Measurements from ENCODE around the gene LEF1.
A peak's percentile ranks its signal among the peaks of the same experiment; 100 is the strongest.
"Not testable (repeated sequence)": the region's sequence is repeated elsewhere in the genome, so short reads cannot be mapped to it uniquely, and the experiment has no call there.

Gene LEF1

DNA sequence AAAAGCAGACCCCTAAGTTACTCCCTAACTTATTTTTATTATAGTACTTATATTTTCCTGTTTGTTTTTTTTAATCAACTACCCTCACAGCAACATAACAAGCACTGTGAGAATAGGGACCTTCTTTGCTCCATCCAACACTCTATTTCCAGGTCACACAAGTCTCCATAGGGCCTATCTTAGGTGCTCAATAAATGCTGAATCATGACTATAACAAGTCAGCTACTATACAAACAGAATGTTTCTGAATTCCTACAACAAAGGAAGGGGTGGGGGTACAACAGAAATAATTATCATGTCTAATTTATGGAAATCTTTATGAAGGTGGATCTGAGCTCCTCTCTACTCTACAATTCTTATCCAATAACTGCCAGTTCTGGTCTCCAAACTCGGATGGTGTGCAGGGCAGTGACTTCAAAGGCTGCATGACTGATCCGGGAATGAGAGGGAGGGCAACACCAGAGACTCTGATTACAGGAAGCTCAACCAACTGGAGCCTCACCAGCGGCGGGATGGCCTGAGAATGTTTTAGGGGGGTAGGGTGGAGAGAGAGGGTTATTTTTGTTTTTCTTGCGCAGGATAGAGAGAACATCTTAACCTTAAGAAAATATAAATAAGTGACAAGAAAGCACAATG is 107.9 kb downstream of the LEF1 start:
- DNase-seq (ENCODE audit: low spot score), result no peak

DNA sequence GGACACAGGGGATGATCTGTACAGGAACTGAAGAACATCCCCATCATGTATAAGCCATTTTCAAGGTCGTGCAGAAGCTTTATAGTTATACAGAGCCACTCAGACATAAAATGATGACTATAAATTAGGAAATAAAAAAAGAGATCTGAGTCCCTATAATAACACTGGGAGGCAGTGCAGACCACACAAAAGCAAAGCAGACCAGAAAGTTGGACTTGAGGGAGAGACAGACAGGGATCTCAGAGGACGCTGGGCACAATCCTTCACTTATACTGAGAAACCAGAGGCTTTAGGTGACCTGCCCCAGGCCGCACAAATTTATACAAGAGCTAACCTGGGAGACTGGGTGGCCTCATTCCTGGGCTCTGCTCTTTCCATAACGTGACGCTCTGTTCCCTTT is 108.6 kb downstream of the LEF1 start:
- DNase-seq (ENCODE audit: low spot score), result peak; percentile 20

DNA sequence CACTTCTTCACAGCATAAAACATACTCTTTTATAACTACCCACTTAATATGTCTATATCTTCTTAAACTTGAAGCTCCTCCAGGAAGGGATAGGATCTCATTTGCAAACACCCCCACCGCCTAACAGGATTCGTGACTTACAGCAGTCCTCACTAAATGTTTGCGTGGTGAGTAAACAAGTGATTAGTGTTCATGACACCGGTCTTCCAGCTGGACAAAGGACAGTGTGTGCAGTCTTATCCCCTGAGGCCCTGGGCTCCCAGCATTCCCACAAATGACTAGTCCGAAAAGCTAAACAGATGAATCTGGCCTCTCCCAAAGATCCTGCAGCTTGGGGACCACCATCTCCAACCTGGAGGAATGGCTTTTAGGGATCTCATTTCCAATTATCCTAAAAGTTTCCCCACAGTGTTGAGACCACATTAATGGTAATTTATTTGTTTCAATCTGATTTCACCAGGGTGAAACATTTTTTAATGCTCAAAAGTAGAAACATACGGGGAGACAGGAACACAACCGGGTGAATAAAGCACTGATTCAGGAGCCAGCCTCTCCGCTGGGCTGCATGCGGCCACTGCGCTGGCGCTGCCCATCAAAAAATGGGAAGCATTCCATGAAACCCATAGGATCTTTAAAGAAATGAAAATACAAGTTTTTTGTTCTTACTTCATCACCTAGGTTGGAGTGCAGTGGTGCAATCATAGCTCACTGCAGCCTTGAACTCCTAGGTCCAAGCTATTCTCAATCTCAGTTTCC is 109.9 kb downstream of the LEF1 start:
- peak; percentile 58 for DNase-seq (ENCODE audit: low spot score)

DNA sequence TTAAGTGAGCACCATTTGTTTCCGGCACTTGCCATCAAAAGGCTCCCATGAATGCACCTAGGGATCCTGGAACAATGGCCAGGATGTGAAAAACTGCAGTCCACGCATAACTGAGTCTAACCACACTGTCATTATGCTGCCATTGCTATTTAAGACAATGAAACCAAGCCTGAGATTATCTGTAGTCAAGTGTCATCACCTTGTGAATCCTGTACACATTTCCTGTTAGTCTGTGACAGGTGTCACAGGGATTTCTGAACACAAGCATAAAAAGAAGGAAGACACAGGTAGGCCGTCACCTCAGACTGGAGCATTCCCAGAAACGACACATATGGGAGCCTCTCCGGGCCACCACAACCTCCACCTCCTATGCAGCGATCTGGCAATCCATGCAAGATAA is 112.3 kb downstream of the LEF1 start:
- DNase-seq (ENCODE audit: low spot score), result no peak

DNA sequence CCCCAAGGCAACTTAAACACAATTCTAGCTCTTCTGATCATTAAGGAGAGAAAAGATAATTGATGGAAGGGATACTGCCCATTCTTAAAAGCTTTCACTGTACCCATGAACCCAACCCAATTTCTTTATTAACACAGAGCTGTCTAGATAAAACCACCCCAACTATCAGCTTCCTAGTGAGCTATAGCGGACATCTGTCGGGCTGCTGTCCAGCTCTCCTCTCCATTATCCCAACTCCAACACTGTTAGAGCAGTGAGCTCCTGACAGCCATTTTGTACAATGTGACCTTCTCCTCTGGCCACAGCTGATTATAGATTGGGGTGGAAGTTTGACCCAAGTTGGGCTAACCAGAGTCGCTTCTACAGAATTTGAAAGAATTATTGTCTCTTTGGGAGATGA is 112.9 kb downstream of the LEF1 start:
- DNase-seq (ENCODE audit: low spot score), result no peak

DNA sequence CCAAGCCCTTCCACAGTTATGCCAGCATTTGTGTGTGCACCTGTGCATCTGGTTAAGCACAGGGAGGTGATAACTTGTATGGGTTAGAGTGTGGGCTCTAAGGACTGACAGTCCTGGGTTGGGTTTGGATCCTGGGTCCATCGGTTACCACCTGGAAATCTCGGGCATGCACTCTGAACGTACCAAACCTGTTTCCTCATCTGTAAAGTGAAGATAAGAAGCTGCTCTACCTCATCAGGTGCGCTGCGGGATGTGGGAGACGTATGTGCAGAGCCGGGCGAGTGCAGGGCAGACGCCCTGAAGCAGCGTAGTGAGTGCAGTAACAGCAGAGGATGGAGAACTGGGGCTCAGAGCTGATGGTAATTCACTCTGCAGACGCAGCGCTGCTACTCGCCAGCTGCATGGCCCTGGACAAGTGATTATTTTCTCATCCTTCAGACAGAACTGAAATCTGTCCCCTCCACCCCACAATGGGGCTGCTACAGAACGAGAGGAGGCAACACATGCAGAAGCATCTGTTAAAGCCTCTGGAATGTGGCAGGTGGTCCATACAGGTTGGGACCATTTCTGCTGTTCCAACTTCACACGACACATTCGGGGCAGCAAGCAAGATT is 114.6 kb downstream of the LEF1 start:
- DNase-seq (ENCODE audit: low spot score), result no peak

DNA sequence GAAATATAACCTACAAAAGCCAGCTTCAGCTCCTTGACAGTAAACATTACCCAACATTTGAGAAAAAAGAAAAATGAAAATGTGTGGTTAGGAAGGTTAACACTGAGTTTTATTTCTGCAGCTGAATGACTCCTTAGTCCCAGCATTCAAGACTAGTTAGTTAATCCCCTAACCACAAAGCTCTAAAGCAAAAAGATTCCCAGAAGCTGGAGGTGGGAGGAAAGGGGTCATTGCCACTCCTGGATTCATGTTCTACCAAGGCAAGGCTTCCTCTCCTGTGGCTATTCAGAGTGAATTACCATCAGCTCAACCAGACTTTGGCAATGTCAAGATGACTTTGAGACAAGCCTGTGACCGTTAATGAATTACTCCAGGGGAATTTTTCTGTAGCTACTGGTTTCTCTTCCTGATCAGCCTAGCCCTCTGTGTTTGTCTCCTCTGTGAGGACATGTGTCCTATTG is 115.5 kb downstream of the LEF1 start:
- no peak for DNase-seq (ENCODE audit: low spot score)

DNA sequence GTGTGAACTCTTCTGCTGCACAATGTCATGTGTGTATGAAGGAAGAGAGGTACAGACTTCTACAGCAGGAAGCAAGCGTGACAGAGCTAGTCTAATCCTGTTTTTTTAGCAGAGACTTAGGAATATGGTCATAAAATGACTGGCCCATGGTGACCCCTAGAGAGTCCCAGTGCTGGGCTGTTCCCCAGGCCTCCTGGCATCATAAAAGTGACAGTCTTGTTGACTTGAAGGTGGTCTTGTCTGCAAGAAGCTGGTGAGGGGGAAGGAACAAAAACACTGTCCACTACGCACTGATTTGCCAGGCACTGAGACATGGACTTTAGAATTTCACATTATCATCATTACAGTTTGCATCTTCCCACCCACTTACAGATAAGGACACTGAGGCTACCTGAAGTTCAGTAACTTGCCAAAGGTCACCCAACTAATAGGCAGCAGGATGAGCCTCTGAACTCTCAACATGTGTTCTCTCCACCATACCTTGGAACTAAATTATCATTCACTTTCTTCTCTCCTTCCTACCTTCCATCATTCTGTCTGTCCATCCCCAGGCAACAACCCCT is 116.1 kb downstream of the LEF1 start:
- DNase-seq (ENCODE audit: low spot score), result no peak

DNA sequence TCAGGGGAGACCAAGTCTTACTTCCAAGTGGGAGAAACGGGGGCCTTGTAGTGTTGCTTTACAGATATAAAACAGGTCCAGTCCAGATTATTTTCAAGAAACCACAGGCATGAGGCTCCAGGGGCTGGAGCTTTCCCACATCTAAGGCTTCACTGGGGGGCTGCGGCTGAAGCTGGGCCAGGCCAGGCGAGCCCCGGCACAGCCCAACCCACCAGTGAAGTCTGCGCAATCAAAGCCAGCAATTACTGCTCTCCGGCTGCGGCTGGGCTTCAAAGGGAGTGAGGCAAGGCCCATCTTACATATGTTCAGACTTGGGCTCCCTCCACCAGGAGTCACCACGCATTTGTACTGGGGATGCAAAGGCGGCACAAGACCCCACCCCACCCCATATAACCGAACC is 117.4 kb downstream of the LEF1 start:
- DNase-seq (ENCODE audit: low spot score), result no peak

DNA sequence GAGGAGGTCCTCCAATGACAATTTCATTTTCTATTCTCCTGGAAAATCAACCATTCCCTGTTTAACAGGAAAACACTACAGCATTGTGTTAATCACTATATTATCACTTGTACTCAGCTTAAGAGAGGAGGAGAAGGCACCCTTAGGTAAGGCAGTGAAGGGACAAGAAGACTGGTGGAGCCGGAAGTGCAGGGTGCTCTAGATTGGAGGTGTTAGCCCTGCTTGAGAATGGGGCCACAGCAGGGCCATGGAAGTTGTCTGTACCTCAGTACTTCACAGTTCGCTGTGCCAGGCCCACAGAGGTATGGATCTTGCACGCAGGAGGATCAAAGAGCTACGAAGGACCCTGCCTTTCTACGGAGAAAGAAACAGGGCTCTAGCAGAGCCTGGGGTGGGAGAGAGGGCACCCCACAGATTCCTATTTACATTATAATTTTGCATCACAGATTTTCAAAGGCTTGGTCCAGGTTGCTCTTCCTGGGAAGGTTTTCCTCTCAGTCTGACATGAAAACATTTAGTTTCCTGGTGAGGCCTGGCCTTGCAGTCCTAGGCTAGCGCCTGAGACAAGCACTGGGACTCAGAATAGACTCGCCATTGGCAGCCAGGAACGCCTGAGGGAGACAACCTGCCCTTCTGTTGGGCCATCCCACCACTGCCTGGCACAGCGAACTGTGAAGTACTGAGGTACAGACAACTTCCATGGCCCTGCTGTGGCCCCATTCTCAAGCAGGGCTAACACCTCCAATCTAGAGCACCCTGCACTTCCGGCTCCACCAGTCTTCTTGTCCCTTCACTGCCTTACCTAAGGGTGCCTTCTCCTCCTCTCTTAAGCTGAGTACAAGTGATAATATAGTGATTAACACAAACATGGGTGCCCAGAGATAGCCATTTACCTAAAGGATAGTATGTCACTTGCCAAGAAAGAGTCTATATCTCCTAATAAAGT is 118.3 kb downstream of the LEF1 start:
- not testable (repeated sequence) for DNase-seq (ENCODE audit: low spot score)

DNA sequence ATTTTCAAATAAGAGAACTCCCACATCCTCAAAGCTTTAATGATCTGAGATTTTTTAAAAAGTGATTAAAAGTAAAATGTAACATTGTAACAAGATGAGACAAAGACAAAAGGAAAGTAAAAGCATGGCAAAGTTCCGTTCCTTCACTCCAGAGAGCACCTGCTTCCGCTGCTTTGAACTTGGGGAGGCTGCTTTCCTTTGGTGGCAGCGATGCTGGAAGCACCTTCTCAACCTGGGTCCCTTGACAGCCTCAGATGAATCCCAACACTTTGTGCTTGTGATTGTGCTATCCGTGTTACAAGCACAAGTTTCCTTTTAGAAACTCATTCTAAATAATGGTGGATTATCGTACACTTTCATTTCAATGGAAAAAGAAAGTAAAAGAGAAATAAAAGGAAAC is 119.3 kb downstream of the LEF1 start:
- no peak for DNase-seq (ENCODE audit: low spot score)

DNA sequence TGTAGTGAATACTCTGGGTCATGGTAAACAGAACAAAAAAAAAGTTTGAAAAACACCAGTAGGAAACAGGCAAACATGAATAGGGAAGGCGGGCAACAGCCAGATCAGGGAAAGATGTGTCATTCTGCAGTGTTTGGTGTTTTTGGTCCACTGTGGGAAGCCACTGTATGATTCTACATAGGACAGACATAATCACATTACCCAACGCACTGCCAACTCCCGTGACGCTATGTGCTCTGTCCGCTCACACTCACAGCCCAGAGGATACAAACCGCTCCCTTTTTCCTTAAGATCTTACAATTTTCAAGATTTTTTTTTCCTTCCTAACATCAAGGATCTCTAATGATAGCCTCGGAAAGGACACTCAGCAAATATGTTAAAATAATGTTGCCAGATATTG is 119.7 kb downstream of the LEF1 start:
- DNase-seq (ENCODE audit: low spot score), result no peak

DNA sequence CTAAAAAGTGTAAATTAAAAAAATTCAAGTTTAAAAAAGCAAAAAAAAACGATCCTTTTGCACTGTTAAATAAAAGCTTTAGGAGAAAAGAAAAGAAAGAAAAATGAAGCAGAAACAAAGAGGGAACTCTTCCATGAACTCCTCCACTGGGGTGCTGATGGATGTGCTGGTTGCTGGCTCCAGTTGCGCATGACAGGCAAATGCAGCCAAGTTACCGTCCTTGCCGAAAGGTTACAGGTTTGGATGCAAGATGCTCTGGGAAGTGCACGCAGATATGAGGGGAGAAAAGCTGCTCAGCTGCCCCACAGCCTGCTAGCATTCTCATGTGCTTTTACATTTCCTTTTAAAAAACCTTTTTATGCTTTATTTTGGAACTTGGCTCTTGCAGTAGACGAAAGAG is 120.6 kb downstream of the LEF1 start:
- no peak for DNase-seq (ENCODE audit: low spot score)

DNA sequence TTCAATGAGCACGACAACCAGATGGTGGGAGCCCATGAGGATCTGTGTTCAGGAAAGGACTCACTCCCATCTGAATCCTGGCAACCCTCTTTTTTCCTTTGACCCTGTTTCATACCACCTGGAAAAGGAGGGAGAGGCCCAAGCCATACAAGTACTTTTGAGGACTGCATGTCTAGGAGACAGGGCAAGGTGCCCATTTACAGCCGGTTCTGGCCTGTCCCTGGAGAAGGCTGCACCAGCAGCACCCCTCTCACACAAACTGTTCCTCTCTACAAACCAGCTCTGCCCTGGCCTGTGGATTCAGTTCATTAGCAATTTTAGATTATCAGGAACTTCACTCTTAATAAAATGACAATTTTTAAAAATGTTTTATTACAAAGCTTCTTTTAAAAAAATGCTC is 121.5 kb downstream of the LEF1 start:
- DNase-seq (ENCODE audit: low spot score), result no peak

DNA sequence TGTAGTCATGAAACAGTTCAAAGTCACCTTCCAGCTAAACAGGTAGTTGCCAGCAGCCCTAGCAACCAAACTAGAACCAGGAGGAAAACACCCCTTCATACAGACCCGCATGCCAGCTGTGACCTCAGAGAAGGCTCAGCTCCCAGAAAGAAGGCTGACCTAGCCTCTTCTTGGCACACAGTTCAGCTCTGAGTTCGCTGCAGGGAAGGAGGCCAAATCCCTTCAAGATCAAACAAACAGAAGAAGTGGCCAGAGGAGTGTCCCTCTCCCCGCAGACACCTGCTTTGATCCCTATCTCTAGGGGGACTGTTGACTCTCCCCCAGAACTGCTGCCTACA is 123.1 kb downstream of the LEF1 start:
- DNase-seq (ENCODE audit: low spot score), result no peak

DNA sequence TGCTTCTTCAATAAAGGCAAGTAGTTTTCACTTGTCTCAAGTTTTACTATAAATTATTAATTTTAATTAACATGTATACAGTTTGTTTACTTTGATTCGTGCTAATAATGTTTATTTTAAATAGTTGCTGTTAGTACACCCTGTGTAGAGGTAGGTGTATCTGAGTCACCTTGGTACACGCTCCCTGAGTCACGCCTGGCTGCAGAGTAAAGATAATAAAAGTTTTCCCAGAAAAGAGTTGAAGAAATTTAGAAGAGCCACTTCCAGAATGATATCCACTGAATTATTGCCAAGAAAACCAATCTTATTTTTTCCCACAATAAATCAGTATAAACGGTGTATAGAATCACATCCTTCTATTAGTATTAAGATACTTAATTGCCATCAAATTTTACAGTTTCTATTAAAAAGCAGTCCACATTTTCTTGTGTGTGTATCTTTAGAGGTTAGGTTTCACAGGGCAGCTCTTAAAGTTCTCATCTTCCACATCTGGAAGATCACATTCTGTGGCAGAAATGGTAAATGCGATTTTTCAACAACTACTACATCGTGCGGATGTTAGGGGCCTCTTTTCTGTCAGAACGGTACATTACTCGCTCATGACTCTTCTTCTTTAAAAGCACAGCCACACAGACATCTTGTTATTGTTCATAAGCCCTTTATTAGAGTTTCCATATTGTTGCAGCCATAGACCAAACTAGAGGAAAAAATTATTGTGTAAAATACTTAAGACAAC is 123.6 kb downstream of the LEF1 start:
- no peak for DNase-seq (ENCODE audit: low spot score)

DNA sequence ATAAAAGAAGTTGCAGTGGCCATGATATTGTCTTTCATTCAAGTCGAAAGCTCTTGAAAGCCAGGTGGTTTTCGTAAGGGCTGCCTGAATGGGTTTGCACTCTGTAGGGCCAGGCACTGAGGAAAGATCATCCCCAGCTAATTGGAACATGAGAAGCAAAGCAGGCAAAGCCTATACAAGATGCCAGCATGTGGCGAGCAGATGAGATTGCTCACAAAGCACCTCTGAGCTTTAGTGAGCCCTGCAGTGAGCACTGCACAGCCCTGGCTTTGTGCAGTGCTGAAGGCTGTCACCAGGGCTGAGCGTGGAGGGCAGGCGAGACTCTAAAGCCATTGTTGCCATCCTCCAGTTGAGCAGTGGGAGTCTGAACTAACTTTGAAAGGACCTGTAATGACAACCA is 125.2 kb downstream of the LEF1 start:
- DNase-seq (ENCODE audit: low spot score), result no peak

DNA sequence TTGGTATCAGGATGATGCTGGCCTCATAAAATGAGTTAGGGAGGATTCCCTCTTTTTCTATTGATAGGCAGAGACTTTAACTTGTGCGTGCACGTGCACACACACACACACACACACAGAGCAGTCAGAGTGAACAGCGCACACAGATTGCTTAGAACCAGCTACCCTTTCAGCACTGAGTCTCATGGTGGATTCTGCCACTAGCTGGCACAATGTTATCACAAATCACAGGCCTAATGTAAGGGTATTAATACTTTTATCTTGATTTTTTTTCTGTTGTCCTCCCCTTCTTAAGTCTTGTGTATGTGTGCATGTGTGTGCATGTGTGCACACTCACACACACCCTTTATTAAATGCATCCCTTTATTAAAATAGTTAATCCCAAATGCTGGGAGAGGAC is 125.8 kb downstream of the LEF1 start:
- DNase-seq (ENCODE audit: low spot score), result no peak

DNA sequence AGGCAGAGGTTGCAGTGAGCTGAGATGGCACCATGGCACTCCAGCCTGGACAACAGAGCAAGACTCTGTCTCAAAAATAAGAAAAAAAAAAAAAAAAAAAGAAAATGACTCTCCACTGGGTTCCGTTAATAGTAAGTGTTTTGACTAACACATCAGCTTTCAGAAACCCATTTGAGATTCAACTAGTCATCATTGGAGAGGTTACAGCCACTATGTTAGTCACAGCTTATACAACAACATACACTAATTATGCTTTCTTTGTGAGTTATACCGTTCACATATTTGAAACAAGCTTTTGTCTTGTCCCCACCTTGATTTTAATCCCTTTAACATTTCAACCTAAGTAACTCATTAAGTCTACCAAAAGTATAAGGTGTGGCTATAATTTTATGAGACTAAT is 130.8 kb downstream of the LEF1 start:
- DNase-seq (ENCODE audit: low spot score), result no peak

DNA sequence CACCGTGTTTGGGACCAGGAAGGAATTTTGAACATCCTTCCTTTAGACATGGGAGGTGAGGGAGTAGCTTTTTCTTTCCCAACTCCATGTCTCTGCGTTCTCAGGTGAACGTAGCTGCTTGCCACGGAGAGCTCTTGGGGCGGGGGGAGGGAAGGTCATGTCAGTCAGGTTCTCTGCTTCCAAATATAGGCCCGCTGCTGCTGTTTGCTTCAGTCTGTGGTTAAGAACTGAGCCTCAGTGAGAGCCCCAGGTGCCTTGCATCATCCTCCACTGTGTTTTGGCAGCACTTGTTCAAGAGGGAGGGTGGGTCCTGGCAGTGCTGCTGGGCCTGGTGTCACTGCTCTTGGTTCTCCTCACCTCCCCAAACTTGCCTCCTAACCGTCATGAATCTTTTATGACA is 132.5 kb downstream of the LEF1 start:
- no peak for DNase-seq (ENCODE audit: low spot score)

DNA sequence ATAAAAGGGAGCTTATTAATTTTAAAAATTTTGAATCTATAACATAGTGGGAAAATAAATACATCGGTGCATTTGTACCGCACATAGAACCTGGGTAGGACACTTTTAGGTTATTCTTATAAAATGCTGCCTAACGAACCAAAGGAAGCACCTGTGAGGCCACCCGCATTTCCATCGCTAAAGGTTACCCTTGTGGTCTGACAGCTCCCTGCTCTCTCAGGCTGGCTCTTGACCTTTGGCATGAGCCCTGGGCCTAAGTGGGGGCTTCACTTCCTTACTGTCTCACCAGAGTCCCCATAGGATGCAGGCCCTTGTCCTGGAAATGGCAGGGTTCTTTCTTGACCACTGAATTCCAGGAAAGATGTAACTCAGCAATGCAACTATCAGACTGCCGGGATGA is 133.0 kb downstream of the LEF1 start:
- DNase-seq (ENCODE audit: low spot score), result no peak

DNA sequence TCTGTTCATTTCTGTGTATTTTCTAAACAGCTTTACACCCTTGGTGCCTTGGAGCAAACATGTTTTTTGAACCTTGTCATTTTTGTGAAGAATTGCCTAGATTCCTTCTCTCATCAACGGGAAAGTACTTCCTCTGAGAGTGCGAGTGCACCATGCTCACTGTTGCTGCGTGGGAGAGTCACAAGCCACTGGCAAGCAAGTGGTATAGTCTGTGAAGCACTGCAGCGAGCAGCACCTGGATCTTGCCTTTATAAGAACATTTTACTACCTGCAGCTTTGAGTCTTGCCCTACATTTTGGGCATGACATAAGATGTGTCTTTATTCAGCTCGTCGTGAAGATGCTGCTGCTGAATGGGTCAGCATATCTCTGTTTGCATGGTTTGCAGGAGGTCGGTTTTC is 134.2 kb downstream of the LEF1 start:
- no peak for DNase-seq (ENCODE audit: low spot score)

Measured in HuH-7 (cell line).